GM12878 (cell line): Measurements from ENCODE around the gene ARHGAP19. TPM values are rescaled to one million over a fixed set of nuclear protein-coding genes. Genes with fewer than 3 reads are reported as not detected.

Source experiments
- ATAC-seq: fragments of 200-7000 bp; cut with Tn5 transposase; 3 replicates; pipeline ENCODE4 v1.9.1; 2020; ENCODE audit warnings: mild to moderate bottlenecking, moderate library complexity
- BruUV-seq: library from RNA; stranded (reverse); fragments of 400-500 nt; replicated peaks from 2 replicates; lab custom pipeline; 2021; lab: Mats Ljungman, UMichigan
- CTCF ChIA-PET: fragments of 300-600 bp; sonication (Branson Sonifier 250); formaldehyde crosslinking; extraction: SDS; loops from one replicate; lab custom pipeline; 2021; ENCODE audit warnings: inconsistent platforms; lab: Yijun Ruan, JAX
- POLR2A ChIA-PET: fragments of 350-600 bp; formaldehyde crosslinking; extraction: SDS; loops from one replicate; lab custom pipeline; 2021; ENCODE audit warnings: inconsistent platforms; lab: Charles Lee
- RAD21 ChIA-PET: fragments of 300-600 bp; sonication (Branson Sonifier 250); formaldehyde crosslinking; loops from one replicate; lab custom pipeline; 2023; ENCODE audit warnings: antibody characterized with exemption; ENCODE audit not compliant: unreplicated experiment; lab: Charles Lee
- SMC1A ChIA-PET: fragments of 300-600 bp; sonication (Branson Sonifier 250); formaldehyde crosslinking; loops from one replicate; lab custom pipeline; 2023; ENCODE audit not compliant: unreplicated experiment, uncharacterized antibody; lab: Charles Lee
- DNase-seq: peaks from one replicate; pipeline ENCODE4 v3.0.0-alpha.2; 2011; ENCODE audit warnings: low read depth, low spot score
- FAIRE-seq: peaks from 3 replicates; lab custom pipeline; 2011; peaks lifted over from hg19 to GRCh38; lab: Jason Lieb, UNC
- H2AFZ ChIP-seq: 2 replicates; pipeline ENCODE4 v1.6.0; 2011; ENCODE audit warnings: low read depth, low read length, control low read depth; ENCODE audit not compliant: control insufficient read depth
- H3K27ac ChIP-seq: 2 replicates; pipeline ENCODE4 v1.5.1; 2011; ENCODE audit warnings: control low read depth; ENCODE audit not compliant: control insufficient read depth, insufficient read depth
- H3K27me3 ChIP-seq, 2 experiments: replicated peaks in 1 of 2; 2 replicates each; pipeline versions ENCODE4 v1.6.0 to v1.6.1; 2011; ENCODE audit warnings: low read length in 1 of 2; ENCODE audit not compliant: control insufficient read depth in 2 of 2, insufficient read depth in 2 of 2
- H3K36me3 ChIP-seq, 2 experiments: 2 replicates each; pipeline ENCODE4 v1.5.1; 2011; ENCODE audit warnings: low read length in 1 of 2; ENCODE audit not compliant: control insufficient read depth in 2 of 2, insufficient read depth in 2 of 2
- H3K4me1 ChIP-seq: 2 replicates; pipeline ENCODE4 v1.6.1; 2011; ENCODE audit warnings: mild to moderate bottlenecking, low read length, moderate library complexity, mixed read lengths; ENCODE audit not compliant: control insufficient read depth, insufficient read depth
- H3K4me2 ChIP-seq: 2 replicates; pipeline ENCODE4 v1.6.0; 2011; ENCODE audit warnings: control low read depth; ENCODE audit not compliant: control insufficient read depth, insufficient read depth
- H3K4me3 ChIP-seq: fragments of 200-600 bp; sonication (generic); 2 replicates; pipeline ENCODE4 v1.5.1; 2016
- H3K79me2 ChIP-seq: 2 replicates; pipeline ENCODE4 v1.6.0; 2011; ENCODE audit warnings: low read length; ENCODE audit not compliant: control insufficient read depth, insufficient read depth
- H3K9ac ChIP-seq: 2 replicates; pipeline ENCODE4 v1.8.0; 2011; ENCODE audit warnings: low read length, control low read depth, mixed read lengths; ENCODE audit not compliant: control insufficient read depth, insufficient read depth
- H3K9me3 ChIP-seq: replicated peaks from 3 replicates; pipeline ENCODE4 v1.5.1; 2011; ENCODE audit warnings: mild to moderate bottlenecking, low read length; ENCODE audit not compliant: control insufficient read depth, insufficient read depth
- H4K20me1 ChIP-seq: 2 replicates; pipeline ENCODE4 v1.6.0; 2011; ENCODE audit not compliant: control insufficient read depth, insufficient read depth
- CBX5 ChIP-seq: sonication (generic); IDR thresholded peaks from 2 replicates; pipeline ENCODE4 v1.6.1; 2016; ENCODE audit warnings: low read depth, moderate library complexity, mild to moderate bottlenecking, inconsistent platforms
- EED ChIP-seq: sonication (generic); IDR thresholded peaks from 2 replicates; pipeline ENCODE4 v1.6.1; 2016; ENCODE audit warnings: antibody characterized with exemption, low read depth
- EZH2 ChIP-seq: IDR thresholded peaks from 2 replicates; pipeline ENCODE4 v1.6.1; 2012; ENCODE audit warnings: low read depth, mild to moderate bottlenecking, control low read depth, inconsistent platforms, low read length, borderline replicate concordance; ENCODE audit not compliant: control insufficient read depth
- HDAC2 ChIP-seq: fragments of 200-600 bp; sonication (generic); IDR thresholded peaks from 2 replicates; pipeline ENCODE4 v1.6.1; 2017
- HDAC6 ChIP-seq: fragments of 200-600 bp; sonication (generic); IDR thresholded peaks from one replicate; pipeline ENCODE4 v1.8.0; 2017; ENCODE audit warnings: antibody characterized with exemption; ENCODE audit not compliant: unreplicated experiment
- HDGF ChIP-seq: fragments of 450-650 bp; IDR thresholded peaks from 2 replicates; pipeline ENCODE4 v1.6.1; 2016; ENCODE audit warnings: antibody characterized with exemption
- JUNB ChIP-seq: IDR thresholded peaks from 2 replicates; pipeline ENCODE4 v1.6.1; 2016; ENCODE audit warnings: antibody characterized with exemption, mild to moderate bottlenecking
- LARP7 ChIP-seq: fragments of 450-650 bp; IDR thresholded peaks from 2 replicates; pipeline ENCODE4 v1.6.1; 2017; ENCODE audit warnings: mild to moderate bottlenecking
- MEF2B ChIP-seq: fragments of 450-650 bp; IDR thresholded peaks from 2 replicates; pipeline ENCODE4 v1.6.1; 2018; ENCODE audit warnings: mild to moderate bottlenecking, moderate library complexity; ENCODE audit not compliant: partially characterized antibody, poor library complexity, severe bottlenecking
- MTA3 ChIP-seq: IDR thresholded peaks from 2 replicates; pipeline ENCODE4 v1.6.1; 2012; ENCODE audit warnings: low read length, inconsistent platforms, borderline replicate concordance
- POLR2AphosphoS5 ChIP-seq: IDR thresholded peaks from 2 replicates; pipeline ENCODE4 v1.6.1; 2011; ENCODE audit warnings: mild to moderate bottlenecking, low read length, inconsistent platforms
- SIN3A ChIP-seq: IDR thresholded peaks from 2 replicates; pipeline ENCODE4 v1.6.1; 2012; ENCODE audit warnings: low read depth, low read length, improper control_type of control experiment
- SMC3 ChIP-seq: IDR thresholded peaks from 2 replicates; pipeline ENCODE4 v1.6.1; 2011; ENCODE audit warnings: low read length, improper control_type of control experiment, borderline replicate concordance
- WGBS: methylation state at CpG from one replicate; pipeline ENCODE4 v1.1.6; 2016; ENCODE audit warnings: low lambda C conversion rate; ENCODE audit not compliant: insufficient replicate concordance, insufficient coverage; ENCODE audit errors: missing lambda C conversion rate; 5-methylcytosine and 5-hydroxymethylcytosine counted together
- in situ Hi-C: fragments of 300-500 bp; cut with MboI; formaldehyde crosslinking; loops from 9 replicates; pipeline ENCODE4 v1.14.3; 2018; ENCODE audit warnings: mixed read lengths
- intact Hi-C: fragments of 100-400 bp; cut with micrococcal nuclease; formaldehyde crosslinking; loops from one replicate; pipeline ENCODE4 v1.14.2; 2022; ENCODE audit not compliant: unreplicated experiment
- polyA plus RNA-seq, 11 experiments: library from polyadenylated mRNA; depleted of rRNA in 4 of 11; unstranded in 6 of 11; stranded (reverse) in 5 of 11; fragments of >200 nt; fragmentation: Nextera tagmentation in 4 of 11; fragmentation: Illumina TruSeq in 1 of 11; extraction: Ambion mirVana in 4 of 11; extraction: Trizol in 1 of 11; gene quantifications; 1 replicate in 1 of 11; 2 replicates in 10 of 11; pipeline versions ENCODE4 v1.2.1 to v1.2.3, GENCODE V29; 2011 to 2016; ENCODE audit warnings: inconsistent platforms in 2 of 11, missing spikeins in 2 of 11, low read depth in 1 of 11
- total RNA-seq, 4 experiments: library from RNA; depleted of rRNA in 3 of 4; stranded (reverse); fragments of >200 nt in 3 of 4; fragmentation: Illumina TruSeq in 1 of 4; extraction: Trizol in 1 of 4; gene quantifications; 2 replicates each; pipeline versions ENCODE4 v1.2.1 to v1.2.3, GENCODE V29; 2013 to 2021
- TF ChIP-seq, protein P1 (sequence below): IDR thresholded peaks from 2 replicates; pipeline ENCODE4 v1.6.1; 2012; ENCODE audit warnings: low read length, inconsistent platforms
- TF ChIP-seq, protein P2 (sequence below): IDR thresholded peaks from 2 replicates; pipeline ENCODE4 v1.6.1; 2011; ENCODE audit warnings: borderline replicate concordance, low read depth, mild to moderate bottlenecking, moderate library complexity, mixed read lengths, low read length; ENCODE audit not compliant: insufficient read depth; ENCODE audit errors: extremely low read length
- TF ChIP-seq, protein P3 (sequence below): fragments of 450-650 bp; IDR thresholded peaks from 2 replicates; pipeline ENCODE4 v1.6.1; 2017; ENCODE audit warnings: mild to moderate bottlenecking
- TF ChIP-seq, protein P4 (sequence below): fragments of 450-650 bp; IDR thresholded peaks from 2 replicates; pipeline ENCODE4 v1.6.1; 2014; ENCODE audit warnings: mild to moderate bottlenecking
- TF ChIP-seq, protein P5 (sequence below): fragments of 450-650 bp; IDR thresholded peaks from 2 replicates; pipeline ENCODE4 v1.6.1; 2017; ENCODE audit warnings: borderline replicate concordance

ARHGAP19 gene
- total and polyA plus RNA-seq, 10 of the 15 experiments (the other 5 are each of a cell fraction or from before 2014, with no cell fraction given) = 13.3 to 40.7 (median 22.6) TPM

DNA sequence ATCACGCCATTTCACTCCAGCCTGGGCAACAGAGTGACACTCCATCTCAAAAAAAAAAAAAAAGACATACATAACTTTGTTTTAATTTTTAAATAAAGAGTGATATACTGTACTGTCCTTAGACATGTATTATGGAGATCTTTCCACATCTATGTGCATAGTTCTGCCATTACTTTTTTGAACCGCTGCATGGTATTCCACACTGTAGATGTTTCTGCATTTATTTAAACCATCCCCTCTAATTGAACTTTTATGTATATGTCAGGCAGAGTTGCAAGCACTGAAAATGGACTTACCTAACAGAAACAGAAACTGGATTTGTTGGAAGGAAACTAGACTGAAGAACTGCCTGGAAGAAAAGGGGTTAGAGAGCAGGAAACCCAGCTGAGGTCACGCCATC lies 8.5 kb upstream of the ARHGAP19 start:
- ChIA-PET RAD21 (no interaction called here), SMC1A (no interaction called here), POLR2A (no interaction called here), CTCF (no interaction called here)
- no peaks in the 10 kb centered on the region; a peak in 1 of 4 replicates for H3K27me3 ChIP-seq
- 66% methylated on average over 3 of the region's 3 CpGs for WGBS
- ATAC-seq = no peak
- no peaks in the 10 kb centered on the region for H3K9me3 ChIP-seq
- FAIRE-seq = no peak
- in situ Hi-C loops = no loop called here
- no peaks in the 10 kb centered on the region for H3K36me3 ChIP-seq
- no peaks in the 10 kb centered on the region for H3K4me1 ChIP-seq
- no TSS peak for BruUV-seq
- H3K4me2 ChIP-seq = no peak overlapping the region
- intact Hi-C loops = no loop called here
- H3K4me3 ChIP-seq = no peak overlapping the region
- no peak for TF ChIP-seq SMC3
- no peak for TF ChIP-seq MTA3
- TF ChIP-seq HDGF = no peak
- TF ChIP-seq HDAC6 = no peak
- TF ChIP-seq CBX5 = no peak
- no peak for TF ChIP-seq SIN3A
- TF ChIP-seq LARP7 = no peak
- TF ChIP-seq MEF2B = no peak
- no peak for TF ChIP-seq HDAC2
- no peak for TF ChIP-seq JUNB
- TF ChIP-seq POLR2AphosphoS5 = no peak
- TF ChIP-seq, protein P1, sequence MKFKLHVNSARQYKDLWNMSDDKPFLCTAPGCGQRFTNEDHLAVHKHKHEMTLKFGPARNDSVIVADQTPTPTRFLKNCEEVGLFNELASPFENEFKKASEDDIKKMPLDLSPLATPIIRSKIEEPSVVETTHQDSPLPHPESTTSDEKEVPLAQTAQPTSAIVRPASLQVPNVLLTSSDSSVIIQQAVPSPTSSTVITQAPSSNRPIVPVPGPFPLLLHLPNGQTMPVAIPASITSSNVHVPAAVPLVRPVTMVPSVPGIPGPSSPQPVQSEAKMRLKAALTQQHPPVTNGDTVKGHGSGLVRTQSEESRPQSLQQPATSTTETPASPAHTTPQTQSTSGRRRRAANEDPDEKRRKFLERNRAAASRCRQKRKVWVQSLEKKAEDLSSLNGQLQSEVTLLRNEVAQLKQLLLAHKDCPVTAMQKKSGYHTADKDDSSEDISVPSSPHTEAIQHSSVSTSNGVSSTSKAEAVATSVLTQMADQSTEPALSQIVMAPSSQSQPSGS = no peak
- TF ChIP-seq, protein P2, sequence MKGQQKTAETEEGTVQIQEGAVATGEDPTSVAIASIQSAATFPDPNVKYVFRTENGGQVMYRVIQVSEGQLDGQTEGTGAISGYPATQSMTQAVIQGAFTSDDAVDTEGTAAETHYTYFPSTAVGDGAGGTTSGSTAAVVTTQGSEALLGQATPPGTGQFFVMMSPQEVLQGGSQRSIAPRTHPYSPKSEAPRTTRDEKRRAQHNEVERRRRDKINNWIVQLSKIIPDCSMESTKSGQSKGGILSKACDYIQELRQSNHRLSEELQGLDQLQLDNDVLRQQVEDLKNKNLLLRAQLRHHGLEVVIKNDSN = no peak
- no peak for TF ChIP-seq EED
- no peak for TF ChIP-seq EZH2
- TF ChIP-seq, protein P3, sequence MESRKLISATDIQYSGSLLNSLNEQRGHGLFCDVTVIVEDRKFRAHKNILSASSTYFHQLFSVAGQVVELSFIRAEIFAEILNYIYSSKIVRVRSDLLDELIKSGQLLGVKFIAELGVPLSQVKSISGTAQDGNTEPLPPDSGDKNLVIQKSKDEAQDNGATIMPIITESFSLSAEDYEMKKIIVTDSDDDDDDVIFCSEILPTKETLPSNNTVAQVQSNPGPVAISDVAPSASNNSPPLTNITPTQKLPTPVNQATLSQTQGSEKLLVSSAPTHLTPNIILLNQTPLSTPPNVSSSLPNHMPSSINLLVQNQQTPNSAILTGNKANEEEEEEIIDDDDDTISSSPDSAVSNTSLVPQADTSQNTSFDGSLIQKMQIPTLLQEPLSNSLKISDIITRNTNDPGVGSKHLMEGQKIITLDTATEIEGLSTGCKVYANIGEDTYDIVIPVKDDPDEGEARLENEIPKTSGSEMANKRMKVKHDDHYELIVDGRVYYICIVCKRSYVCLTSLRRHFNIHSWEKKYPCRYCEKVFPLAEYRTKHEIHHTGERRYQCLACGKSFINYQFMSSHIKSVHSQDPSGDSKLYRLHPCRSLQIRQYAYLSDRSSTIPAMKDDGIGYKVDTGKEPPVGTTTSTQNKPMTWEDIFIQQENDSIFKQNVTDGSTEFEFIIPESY = no peak
- TF ChIP-seq, protein P4, sequence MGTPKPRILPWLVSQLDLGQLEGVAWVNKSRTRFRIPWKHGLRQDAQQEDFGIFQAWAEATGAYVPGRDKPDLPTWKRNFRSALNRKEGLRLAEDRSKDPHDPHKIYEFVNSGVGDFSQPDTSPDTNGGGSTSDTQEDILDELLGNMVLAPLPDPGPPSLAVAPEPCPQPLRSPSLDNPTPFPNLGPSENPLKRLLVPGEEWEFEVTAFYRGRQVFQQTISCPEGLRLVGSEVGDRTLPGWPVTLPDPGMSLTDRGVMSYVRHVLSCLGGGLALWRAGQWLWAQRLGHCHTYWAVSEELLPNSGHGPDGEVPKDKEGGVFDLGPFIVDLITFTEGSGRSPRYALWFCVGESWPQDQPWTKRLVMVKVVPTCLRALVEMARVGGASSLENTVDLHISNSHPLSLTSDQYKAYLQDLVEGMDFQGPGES = no peak
- TF ChIP-seq, protein P5, sequence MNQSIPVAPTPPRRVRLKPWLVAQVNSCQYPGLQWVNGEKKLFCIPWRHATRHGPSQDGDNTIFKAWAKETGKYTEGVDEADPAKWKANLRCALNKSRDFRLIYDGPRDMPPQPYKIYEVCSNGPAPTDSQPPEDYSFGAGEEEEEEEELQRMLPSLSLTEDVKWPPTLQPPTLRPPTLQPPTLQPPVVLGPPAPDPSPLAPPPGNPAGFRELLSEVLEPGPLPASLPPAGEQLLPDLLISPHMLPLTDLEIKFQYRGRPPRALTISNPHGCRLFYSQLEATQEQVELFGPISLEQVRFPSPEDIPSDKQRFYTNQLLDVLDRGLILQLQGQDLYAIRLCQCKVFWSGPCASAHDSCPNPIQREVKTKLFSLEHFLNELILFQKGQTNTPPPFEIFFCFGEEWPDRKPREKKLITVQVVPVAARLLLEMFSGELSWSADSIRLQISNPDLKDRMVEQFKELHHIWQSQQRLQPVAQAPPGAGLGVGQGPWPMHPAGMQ = no peak
- H2AFZ ChIP-seq = no peak overlapping the region
- no peak overlapping the region for H3K9ac ChIP-seq
- no peak for DNase-seq
- no peaks in the 10 kb centered on the region for H3K79me2 ChIP-seq
- no peaks in the 10 kb centered on the region for H4K20me1 ChIP-seq
- no peak overlapping the region for H3K27ac ChIP-seq
